CD4-positive, alpha-beta T cell treated with Interleukin-21 for 1 hour (primary cell): ENCODE results near the gene SORBS1.
"Not testable (repeated sequence)": the region's sequence is repeated elsewhere in the genome, so short reads cannot be mapped to it uniquely, and the experiment has no call there.

ENCODE experiments used
- DNase-seq: peaks from one replicate; pipeline ENCODE4 v3.0.0-alpha.2; 2020

SORBS1 gene

DNA sequence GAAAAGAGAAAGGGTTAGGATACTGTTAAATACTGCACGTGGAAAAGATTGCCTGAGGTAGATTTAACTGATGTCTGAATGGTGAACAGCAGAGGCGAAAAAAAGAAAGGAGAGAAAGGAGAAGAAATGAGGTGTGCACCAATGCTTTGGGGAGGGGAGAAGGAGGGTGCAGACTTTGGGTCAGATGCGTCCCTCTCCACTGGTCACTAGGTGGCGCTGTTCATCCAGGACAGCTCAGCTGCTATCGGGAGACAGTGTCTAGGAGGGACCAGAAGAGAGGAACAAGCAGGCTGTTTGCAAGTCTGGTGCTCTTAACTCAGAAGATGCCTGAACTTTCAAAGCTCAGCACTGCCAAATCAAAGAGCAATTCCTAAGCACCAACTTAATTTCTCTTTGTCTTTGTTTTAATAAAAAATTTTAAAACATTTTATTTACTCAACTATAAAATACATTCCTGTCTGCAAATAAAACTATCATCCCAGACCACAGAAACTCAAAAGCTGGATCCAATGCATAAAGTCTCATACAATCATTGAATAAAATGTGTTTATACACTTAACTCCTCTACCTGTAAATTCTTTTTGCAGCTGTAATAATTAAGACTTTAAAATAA lies 186.5 kb downstream of the SORBS1 start:
- peak; percentile 44 for DNase-seq

DNA sequence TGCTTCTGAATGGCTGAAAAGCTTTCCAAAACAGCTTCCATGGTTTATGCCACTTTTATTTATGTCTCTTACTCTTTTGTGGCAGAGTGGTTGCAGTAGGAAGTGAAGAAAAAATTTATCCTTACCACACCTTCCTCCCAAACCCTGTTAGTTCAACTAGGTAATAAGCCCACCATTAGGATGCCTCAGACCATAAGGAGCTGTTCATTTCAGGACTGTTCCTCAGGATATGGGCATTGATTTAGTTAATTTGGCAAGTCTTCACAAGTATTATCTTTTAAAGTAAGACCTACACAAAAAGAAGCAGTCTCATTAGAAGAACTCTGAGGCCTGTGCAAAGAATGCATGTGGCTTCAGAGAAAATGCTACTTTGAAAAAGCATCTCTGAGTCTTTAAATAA lies 187.5 kb downstream of the SORBS1 start:
- no peak for DNase-seq

DNA sequence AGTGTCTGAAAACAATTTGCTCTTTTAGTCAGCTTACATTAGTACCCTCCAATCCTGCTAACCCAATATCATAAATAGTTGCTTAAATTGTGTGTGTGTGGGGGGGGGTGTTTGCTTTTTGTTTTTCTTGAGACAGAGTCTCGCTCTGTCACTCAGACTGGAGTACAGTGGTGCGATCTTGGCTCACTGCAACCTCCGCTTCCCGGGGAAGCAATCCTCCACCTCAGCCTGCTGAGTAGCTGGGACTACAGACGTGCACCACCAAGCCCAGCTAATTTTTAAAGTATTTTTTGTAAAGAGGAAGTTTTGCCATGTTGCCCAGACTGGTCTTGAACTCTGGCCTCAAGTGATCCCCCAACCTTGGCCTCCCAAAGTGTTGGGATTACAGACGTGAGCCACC lies 196.8 kb downstream of the SORBS1 start:
- no peak for DNase-seq

DNA sequence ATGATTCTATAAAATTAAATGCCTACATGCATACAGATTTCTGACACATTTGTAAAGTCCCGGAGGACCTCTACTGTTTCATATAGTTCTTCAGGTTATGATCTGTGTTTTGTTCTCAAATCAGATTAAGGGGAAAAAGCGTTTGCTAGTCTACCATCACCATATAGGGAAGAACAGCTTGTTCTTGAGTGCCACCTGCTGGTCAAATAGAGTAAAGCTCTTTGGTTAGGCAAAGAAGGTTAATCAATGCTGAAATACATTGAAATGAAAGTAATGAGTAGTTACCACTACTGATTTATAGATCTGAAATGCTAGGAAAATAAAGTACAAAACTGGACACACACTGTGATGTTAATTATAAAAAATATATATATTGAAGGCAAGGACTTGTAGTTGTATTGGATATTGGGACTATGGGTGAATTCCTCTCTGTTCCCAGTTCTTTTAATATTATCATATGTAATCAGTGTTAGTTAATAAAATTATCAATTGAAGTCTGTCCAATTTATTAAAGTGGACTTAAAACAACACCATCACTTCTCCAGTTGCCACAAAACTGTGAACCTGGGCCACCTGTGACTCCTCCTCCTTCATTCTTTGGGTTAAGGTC lies 197.8 kb downstream of the SORBS1 start:
- peak; percentile 64 for DNase-seq

DNA sequence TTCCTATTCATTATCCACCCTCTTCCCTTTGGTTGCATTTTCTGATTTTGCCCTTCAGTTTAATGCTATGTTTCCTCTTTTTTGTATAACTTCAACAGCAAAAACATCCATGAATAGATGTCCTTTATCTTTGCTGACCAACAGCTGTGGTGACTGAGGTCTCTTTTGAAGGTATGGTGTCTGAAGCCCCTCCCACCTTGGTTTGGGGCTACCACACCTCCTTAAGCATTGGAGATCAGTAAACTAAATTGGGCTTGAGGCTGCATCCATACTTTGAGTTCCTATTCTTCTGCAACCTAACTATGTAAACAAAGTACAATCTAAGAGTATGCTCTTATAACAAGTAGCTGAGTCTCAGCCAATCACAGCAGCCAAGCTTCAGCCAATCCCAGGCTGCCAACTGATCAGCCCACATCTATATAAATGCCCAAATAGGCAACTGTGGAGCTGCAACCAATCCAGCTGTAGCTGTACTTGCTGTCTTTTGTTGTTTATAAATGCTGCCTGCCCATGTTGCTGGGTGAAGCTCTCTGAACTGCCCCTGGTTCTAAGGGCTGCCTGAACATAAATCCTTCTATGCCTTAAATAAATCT lies 201.0 kb downstream of the SORBS1 start:
- no peak for DNase-seq

DNA sequence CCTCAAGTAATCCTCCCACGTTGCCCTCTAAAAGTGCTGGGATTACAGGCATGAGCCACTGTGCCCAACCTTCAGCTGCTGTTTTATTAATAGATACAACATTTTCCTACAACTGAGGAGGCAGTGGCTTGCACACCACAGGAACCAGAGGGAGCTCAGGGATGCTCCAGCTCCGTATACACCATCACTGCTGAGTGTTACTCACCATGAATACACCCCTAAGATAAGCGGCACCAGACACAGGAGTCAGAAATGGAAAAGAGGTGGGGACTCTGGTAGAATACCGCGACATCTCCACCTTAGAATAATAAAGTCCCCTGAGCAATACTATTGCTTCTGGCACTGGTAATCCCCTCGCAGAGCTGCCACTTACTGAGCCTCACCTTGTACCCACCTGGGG lies 201.7 kb downstream of the SORBS1 start:
- no peak for DNase-seq

DNA sequence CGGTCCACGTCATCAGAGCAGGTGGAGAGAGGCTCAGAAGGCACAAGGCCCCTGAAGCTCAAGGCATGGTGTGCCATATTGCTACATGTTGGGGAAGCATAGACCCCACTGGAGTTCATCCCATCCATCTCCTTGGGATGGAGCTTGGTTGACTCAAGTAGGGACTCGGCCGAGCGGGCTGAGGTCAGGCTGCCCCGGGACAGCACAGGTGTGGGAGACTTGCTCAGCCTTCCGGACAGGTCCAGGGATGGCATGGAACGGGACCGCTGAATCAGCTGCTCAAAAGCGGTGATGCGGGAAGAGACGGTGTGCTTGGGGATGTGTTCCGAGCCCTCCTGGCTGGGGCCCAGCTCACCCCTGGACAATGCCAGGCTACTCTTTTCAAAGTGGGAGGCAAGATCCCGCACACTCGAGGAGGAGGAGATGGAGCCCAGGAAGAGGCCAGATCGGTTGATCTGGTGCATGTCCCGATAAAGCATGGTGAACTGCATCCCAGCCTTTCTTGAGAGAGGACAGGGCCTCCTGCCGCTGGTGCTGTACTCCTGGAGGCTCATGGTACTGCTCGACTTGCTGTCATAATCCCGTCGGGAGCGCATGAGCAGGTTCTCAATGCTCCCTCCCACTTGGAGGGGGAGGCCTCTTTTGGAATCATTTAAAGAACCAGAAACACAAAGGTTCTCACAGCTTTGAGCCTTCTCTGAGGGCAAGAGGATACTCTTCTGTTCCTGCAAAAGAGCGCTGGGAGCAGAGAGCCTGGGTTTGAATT lies 204.8 kb downstream of the SORBS1 start:
- DNase-seq = no peak

DNA sequence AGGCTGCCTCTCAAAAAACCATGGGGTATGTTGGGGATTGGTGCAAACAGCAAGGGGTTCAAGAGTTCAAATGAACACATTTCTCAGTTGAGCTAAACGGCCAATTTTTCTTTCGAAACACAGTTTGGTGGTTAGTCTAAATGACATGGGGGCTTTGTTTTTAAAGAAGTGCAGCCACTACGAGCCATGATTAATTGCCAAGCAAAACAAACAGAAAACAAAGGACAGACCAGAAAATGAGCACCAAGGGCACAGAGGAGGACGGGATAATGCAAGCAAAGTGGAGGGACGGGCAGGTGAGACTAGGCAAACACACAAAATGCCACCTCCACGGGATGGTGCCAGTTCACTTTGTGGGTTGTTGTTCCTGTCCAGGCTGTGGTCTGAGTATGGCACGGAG lies 205.9 kb downstream of the SORBS1 start:
- no peak for DNase-seq

DNA sequence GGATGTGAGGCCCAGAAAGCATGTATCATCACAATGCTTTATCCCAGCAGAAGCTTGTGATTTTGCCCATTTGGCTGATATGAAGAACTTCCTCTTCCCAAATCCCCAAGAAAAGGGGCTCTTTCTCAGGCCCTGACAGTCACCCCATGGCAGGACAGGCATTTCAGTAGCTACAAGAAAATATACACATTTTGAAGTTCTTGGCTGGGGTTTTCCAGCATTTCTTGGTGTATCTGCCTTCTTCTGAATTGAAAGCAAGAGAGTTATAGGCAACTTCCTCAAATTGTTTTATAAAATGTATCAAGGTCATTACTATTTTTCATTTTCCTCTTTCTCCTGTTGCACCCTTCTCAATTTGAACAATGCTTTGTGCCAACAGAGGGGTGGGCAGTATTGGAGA lies 207.1 kb downstream of the SORBS1 start:
- DNase-seq = no peak

DNA sequence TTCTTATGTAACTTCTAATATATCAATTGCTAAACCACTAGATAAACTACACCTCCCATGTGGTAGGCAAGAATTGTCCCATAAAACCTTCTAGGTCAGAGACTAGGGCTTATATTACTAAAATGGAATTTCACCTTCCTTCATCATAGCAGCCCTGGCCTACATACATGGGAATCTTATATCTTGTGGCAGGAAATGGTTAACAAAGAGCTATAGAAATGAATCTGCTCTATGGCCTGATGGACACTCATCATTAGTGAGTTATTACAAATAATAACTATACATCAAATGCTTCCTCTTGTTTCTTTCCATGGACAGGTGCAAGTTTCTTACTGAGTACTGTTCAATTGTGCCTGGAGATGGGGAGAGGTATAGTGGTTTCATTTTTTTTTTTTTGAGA lies 208.0 kb downstream of the SORBS1 start:
- no peak for DNase-seq

DNA sequence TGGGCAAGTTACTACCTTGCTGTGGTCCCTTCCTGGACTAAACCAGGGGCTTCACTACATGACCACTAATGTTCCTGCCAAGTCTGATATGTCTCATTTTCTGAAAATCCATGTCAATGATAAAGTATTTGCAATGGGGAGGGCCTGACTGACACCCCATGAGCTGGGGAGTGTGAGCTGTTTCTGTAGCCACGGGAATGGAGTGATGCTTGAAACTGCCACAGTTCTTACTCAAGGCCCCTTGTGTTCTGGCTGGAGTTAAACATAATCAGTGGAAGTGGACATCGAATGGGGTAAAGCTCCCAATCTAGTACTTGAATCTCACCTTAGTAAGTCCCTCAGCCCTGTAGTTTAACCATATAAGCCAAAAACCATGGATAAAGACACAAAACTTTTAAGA lies 208.5 kb downstream of the SORBS1 start:
- DNase-seq = no peak

DNA sequence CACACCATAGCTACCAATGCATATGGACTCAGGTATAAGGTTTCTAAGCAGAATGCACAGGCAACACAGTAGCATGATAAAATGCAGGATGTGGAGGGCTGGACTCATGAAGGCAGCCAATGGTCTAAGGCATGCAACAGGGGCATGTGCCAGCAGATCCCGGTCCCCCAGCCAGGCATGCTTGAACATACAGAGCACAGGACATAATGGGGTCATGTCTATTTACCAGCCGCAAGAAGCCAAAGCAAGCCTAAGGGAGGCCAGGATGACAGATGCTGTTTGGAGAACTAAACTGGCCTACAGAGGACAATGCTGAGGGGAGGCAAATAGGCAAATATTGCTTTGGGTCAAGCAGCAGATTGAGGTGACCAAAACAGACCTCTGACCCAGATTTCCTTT lies 210.3 kb downstream of the SORBS1 start:
- no peak for DNase-seq

DNA sequence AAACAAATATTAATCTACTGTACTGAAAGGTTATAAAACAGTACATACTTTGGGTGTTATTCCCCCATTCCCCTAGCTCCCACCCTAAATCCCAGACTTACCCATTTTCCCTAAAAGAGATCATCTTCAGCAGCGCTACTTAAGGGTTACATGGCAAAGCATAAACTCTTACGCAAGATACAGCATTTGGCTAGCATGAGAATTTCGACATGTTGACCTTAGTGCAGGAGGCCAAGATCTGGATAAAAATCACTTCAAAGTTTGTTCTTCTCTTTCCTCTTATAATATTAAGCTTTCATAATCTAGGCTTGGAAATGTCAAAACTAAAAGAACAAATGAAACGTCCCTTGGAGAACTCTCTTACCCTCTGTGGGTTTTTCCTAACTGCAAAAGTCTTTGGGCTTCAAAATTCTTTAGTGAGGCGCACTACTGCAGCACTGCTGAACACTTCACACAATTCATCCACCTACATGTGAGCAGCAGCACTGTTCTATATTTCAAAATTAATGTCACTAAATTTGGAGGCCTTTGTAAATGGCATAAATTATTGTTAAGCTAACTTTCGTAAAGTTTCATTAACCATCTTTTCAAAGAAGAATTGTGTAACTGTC lies 210.8 kb downstream of the SORBS1 start:
- no peak for DNase-seq

DNA sequence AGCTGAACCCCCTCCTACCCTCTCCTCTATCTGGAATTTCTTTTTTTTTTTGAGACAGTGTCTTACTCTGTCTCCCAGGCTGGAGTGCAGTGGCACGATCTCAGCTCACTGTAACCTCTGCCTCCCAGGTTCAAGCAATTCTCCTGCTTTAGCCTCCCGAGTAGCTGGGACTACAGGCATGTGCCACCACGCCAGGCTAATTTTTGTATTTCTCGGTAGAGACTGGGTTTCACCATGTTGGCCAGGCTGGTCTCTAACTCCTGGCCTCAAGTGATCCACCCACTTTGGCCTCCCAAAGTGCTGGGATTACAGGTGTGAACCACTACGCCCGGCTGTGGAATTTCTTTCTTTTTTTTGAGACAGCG lies 213.8 kb downstream of the SORBS1 start:
- not testable (repeated sequence) for DNase-seq

DNA sequence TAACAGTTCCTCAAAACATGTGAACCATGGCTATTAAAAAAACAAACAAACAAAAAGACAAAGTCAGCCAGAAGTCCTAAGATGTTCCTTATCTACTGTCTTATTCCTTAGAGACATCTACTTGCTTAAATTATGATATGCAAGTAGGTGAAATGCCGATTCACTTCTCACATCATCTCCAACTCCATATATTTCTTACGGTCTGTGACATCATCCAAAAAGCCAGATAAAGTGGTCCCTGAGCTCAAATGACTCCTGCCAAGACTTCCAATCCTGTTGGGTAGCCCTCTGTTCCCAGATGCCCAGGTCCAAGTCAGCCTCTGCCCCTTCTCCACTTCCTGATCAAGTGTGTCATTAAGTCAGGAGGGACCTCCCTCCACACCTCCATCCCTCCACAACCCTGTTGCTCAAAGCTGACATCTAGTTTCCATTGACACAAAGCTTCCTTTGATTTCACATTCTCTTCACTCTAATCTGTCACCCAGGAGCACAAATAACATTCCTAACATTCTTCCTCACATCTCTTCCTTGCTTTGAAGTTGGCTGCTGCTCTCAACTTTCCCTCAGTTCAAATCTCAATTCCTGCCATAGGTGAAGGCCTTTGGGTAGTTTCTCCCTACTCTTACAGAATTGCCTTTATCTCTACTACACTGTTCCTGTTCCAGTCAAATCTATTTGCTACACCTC lies 214.3 kb downstream of the SORBS1 start:
- no peak for DNase-seq

DNA sequence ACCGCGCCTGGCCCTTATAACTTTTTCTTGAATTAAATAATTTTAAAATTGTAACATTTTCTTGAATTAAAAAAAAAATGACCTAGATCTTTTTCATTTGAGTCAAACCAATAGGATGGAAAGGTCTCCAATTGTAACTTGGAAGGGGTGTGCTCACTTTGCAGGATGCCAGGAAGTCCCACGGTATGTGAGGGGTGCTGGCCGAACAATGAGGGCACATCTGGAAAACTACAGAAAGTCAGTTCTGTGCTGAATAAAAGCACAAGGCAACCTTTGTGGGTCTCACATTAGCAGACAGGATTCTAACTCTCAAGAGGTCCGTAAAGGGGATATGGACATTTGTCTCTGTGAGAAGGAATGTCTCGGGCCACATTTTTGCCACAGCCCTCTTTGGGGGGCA lies 217.6 kb downstream of the SORBS1 start:
- DNase-seq = no peak

DNA sequence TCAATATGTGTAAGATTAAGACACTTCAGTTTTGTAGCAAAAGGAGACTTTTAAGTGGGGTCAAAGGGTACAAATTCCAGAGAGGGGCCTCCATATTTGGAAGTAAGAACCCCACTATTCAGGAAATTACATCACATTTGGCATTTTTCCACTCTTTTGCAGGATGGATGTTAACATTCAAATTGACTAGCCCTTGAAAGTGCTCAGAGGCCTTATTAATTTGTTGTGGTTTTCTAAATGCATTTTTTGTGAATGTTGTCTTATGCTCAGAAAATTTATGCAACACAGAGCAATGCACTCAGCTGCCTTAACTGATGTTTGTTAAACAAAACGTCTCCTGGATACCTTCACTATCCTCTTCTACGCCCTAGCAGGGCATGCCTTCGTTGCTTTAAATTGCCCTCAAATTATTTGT lies 219.4 kb downstream of the SORBS1 start:
- DNase-seq = no peak

DNA sequence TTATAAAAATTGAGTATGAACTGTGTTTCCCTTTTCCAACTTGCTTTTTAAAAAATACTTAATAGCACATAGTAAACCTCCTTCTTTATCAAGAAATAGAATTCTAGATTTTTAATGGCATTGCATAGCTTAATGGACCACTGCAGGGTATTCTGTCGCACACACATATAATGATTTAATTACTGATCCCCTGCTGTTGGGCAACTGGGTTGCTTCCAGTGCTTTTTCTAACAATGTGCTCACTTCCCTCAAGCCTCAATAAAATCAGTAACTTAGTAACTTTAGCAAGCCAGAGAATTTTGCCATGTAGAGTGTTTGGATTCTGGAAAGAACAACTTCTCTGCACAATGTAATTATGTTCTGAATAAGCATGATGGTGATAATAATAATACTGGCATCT lies 221.3 kb downstream of the SORBS1 start:
- DNase-seq = no peak

DNA sequence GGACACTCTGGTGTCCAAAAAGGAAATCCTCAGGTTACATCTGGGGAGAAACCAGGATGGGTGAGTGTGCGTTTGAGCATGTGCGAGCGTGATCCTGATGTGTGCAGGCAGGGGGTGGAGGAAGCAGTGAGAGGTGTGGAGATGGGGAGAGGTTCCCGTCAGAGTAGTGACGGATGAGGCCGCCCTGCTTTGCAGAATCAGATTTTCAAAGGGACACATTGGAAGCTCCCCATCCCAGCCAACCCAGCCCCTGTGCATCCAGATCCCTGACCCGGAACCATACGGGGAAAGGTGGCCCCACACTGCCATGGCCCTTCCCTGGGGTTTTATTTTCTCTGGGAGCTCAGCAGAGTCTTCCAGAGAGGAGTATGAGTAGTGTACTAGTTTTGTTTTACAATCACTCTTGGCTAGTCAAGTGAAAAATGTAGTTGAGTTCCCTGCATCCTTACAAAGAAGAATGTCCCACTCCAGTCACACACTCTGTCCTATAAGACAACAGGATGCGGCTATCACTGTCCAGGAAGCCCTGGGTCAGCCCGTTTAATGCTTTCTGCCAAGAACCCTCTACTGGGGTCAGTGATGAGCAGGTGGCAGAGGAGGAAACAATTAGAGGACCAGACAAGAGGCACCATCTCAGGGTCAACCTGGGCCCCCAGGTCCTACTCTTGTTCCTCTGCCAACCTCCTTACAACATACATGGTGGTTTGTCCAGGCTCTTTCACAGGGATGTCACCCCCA lies 223.6 kb downstream of the SORBS1 start:
- DNase-seq = no peak

DNA sequence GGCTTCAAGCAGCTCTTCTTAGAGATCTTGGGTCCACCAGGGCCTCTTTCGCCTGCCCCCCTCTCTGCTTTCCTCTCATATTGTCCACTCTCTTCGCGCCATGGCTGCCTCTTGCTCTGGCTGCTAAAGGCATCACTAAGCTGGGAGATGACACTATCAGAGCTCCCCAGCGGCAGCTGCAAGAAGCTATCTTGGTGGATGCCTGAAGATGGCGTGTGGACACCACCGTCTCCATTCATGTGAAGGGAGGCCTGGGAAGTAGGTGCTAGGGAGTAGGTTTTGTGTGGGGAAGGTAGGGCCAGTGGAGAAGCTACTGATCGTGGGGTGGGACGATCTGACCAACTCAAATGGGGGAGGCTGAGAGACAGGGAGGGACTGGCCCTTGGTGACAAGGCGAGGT lies 224.5 kb downstream of the SORBS1 start:
- no peak for DNase-seq

DNA sequence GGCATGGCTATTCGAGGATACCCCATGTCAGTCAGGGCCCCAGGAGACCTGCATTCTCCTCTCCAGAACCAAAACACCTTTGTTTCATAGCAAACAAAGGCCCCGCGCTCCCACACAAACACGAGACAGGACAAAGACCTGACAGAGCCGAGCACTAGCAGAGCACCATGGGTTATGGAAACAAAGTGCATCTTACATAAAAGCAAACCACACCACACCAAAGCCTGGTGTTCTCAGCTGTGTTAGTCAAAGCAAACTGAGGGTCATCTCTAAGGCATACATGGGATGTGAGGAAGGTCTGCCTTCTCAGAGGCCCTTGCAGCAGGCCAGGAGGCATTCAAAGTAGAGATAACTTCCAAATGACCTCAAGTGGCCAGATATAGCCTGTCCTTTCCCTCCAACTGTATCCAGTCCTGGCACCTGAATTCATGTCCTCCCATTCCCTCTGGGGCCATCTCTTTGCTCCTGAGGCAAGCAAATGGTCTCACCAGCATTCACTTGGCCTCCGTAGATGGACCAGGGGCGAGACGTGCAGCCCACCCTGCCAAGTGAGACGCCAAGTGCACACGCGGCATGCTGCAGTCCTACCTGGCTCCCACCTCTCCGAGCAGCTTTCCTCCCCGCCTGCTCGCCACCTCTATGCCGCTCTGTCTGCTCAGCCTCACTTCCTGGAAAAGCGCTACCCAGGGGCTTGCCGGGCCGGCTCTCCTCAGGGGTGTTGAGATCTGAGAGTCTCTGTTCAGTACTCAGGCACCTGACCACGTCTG lies 225.1 kb downstream of the SORBS1 start:
- DNase-seq = no peak

DNA sequence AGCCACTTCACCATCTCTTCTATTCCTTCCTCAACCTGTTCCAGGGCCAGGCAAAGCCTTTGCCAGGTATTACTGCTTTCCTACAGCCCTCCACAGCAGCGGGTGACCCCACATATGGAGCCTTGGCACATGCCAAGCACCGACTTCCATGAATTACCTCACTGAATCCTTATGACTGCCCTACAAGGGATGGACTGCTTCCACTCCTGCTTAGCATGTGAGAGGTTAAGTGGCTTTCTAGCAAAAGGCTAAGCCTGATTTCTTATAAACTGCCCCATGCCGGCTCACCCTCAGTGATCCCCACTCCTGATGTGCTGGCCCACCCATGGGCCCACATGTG lies 226.4 kb downstream of the SORBS1 start:
- DNase-seq = no peak
